ENCODE data around the gene IGLL1.

Gene IGLL1

DNA sequence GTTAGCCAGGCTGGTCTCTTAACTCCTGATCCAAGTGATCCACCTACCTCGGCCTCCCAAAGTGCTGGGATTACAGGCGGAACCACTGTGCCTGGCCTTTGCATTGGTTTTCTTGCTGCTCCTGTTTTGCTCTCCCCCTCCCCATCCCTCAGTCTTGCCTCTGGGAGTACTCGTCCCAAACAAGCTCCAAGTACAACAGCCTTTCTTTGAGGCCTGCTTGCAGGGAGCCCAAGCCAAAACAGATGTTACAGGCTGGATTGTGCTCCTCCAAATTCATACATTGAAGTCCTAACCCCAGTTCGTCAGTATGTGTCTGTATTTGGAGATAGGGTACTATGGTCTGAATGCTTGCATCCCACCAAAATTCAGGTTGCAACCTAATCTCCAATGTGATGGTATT lies 8.6 kb downstream of the IGLL1 start:
- Histone ChIP-seq H3K27ac (ENCODE audit: low read depth, low read length) (no peak overlapping the region), H3K9me2 (replicated peaks; ENCODE audit: control insufficient read depth, low read length) (no peaks in the 10 kb centered on the region), H3F3A (ENCODE audit: control insufficient read depth, insufficient read depth) (no peaks in the 10 kb centered on the region), H3K79me2 (ENCODE audit: control insufficient read depth, low read length) (no peaks in the 10 kb centered on the region), H3K27me3 (ENCODE audit: control insufficient read depth, low read length) (no peaks in the 10 kb centered on the region), H3K4me2 (ENCODE audit: low read length) (no peak overlapping the region), H3K9me3 (ENCODE audit: control insufficient read depth, insufficient read depth, low read length) (no peaks in the 10 kb centered on the region), H3K36me3 (ENCODE audit: control insufficient read depth, low read length) (no peaks in the 10 kb centered on the region), H3K4me3 (ENCODE audit: low read length) (no peak overlapping the region), H4K20me1 (ENCODE audit: control insufficient read depth, insufficient read depth, low read depth, low read length) (no peaks in the 10 kb centered on the region), H3K4me1 (ENCODE audit: control insufficient read depth, low read length) (no peaks in the 10 kb centered on the region)
- TF ChIP-seq EZH2phosphoT487 (IDR thresholded peaks at IDR 0.05; ENCODE audit: borderline replicate concordance, low read length): no peak
- TF ChIP-seq, protein P1, sequence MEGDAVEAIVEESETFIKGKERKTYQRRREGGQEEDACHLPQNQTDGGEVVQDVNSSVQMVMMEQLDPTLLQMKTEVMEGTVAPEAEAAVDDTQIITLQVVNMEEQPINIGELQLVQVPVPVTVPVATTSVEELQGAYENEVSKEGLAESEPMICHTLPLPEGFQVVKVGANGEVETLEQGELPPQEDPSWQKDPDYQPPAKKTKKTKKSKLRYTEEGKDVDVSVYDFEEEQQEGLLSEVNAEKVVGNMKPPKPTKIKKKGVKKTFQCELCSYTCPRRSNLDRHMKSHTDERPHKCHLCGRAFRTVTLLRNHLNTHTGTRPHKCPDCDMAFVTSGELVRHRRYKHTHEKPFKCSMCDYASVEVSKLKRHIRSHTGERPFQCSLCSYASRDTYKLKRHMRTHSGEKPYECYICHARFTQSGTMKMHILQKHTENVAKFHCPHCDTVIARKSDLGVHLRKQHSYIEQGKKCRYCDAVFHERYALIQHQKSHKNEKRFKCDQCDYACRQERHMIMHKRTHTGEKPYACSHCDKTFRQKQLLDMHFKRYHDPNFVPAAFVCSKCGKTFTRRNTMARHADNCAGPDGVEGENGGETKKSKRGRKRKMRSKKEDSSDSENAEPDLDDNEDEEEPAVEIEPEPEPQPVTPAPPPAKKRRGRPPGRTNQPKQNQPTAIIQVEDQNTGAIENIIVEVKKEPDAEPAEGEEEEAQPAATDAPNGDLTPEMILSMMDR (IDR thresholded peaks at IDR 0.05; ENCODE audit: low read depth, low read length, poor library complexity, severe bottlenecking): no peak

- Histone ChIP-seq H3K4me1 (ENCODE audit: control insufficient read depth, low read length) (no peaks in the 10 kb centered on the region), H3K27me3 (ENCODE audit: control insufficient read depth, low read length) (peaks cover 4% of the 10 kb centered on the region), H3K4me3 (ENCODE audit: low read length) (no peak overlapping the region), H3F3A (ENCODE audit: control insufficient read depth, insufficient read depth) (no peaks in the 10 kb centered on the region), H3K36me3 (ENCODE audit: control insufficient read depth, low read length) (no peaks in the 10 kb centered on the region), H3K9me2 (replicated peaks; ENCODE audit: control insufficient read depth, low read length) (no peaks in the 10 kb centered on the region), H3K4me2 (ENCODE audit: low read length) (no peak overlapping the region), H4K20me1 (ENCODE audit: control insufficient read depth, insufficient read depth, low read depth, low read length) (no peaks in the 10 kb centered on the region), H3K9me3 (ENCODE audit: control insufficient read depth, insufficient read depth, low read length) (no peaks in the 10 kb centered on the region), H3K27ac (ENCODE audit: low read depth, low read length) (no peak overlapping the region), H3K79me2 (ENCODE audit: control insufficient read depth, low read length) (no peaks in the 10 kb centered on the region)
- TF ChIP-seq EZH2phosphoT487 (IDR thresholded peaks at IDR 0.05; ENCODE audit: borderline replicate concordance, low read length): no peak
- TF ChIP-seq, protein P1 (IDR thresholded peaks at IDR 0.05; ENCODE audit: low read depth, low read length, poor library complexity, severe bottlenecking): no peak
These were observed 9.4 kb downstream of the IGLL1 start for GRCh38 chr22:23570681-23571080.

GRCh38 chr22:23569716-23570115 lies 10.4 kb downstream of the IGLL1 start:
- H3F3A ChIP-seq (ENCODE audit: control insufficient read depth, insufficient read depth): no peaks in the 10 kb centered on the region
- H3K9me3 ChIP-seq (ENCODE audit: control insufficient read depth, insufficient read depth, low read length): no peaks in the 10 kb centered on the region
- H3K79me2 ChIP-seq (ENCODE audit: control insufficient read depth, low read length): no peaks in the 10 kb centered on the region
- H3K4me3 ChIP-seq (ENCODE audit: low read length): no peak overlapping the region
- no peaks in the 10 kb centered on the region for H3K9me2 ChIP-seq (replicated peaks; ENCODE audit: control insufficient read depth, low read length)
- H3K4me2 ChIP-seq (ENCODE audit: low read length): no peak overlapping the region
- H3K27me3 ChIP-seq (ENCODE audit: control insufficient read depth, low read length): peaks cover 6% of the 10 kb centered on the region
- H3K27ac ChIP-seq (ENCODE audit: low read depth, low read length): no peak overlapping the region
- no peaks in the 10 kb centered on the region for H3K4me1 ChIP-seq (ENCODE audit: control insufficient read depth, low read length)
- TF ChIP-seq, protein P1 (IDR thresholded peaks at IDR 0.05; ENCODE audit: low read depth, low read length, poor library complexity, severe bottlenecking): no peak
- TF ChIP-seq EZH2phosphoT487 (IDR thresholded peaks at IDR 0.05; ENCODE audit: borderline replicate concordance, low read length): no peak
- H3K36me3 ChIP-seq (ENCODE audit: control insufficient read depth, low read length): no peaks in the 10 kb centered on the region
- H4K20me1 ChIP-seq (ENCODE audit: control insufficient read depth, insufficient read depth, low read depth, low read length): no peaks in the 10 kb centered on the region

- no peaks in the 10 kb centered on the region for H3K36me3 ChIP-seq (ENCODE audit: control insufficient read depth, low read length)
- no peaks in the 10 kb centered on the region for H4K20me1 ChIP-seq (ENCODE audit: control insufficient read depth, insufficient read depth, low read depth, low read length)
- H3K79me2 ChIP-seq (ENCODE audit: control insufficient read depth, low read length): no peaks in the 10 kb centered on the region
- no peaks in the 10 kb centered on the region for H3K4me1 ChIP-seq (ENCODE audit: control insufficient read depth, low read length)
- H3K4me3 ChIP-seq (ENCODE audit: low read length): no peak overlapping the region
- no peaks in the 10 kb centered on the region for H3K9me3 ChIP-seq (ENCODE audit: control insufficient read depth, insufficient read depth, low read length)
- H3K27me3 ChIP-seq (ENCODE audit: control insufficient read depth, low read length): peaks cover 6% of the 10 kb centered on the region
- no peak overlapping the region for H3K4me2 ChIP-seq (ENCODE audit: low read length)
- H3K27ac ChIP-seq (ENCODE audit: low read depth, low read length): no peak overlapping the region
- no peaks in the 10 kb centered on the region for H3K9me2 ChIP-seq (replicated peaks; ENCODE audit: control insufficient read depth, low read length)
- no peaks in the 10 kb centered on the region for H3F3A ChIP-seq (ENCODE audit: control insufficient read depth, insufficient read depth)
- TF ChIP-seq, protein P1 (IDR thresholded peaks at IDR 0.05; ENCODE audit: low read depth, low read length, poor library complexity, severe bottlenecking): no peak
- no peak for TF ChIP-seq EZH2phosphoT487 (IDR thresholded peaks at IDR 0.05; ENCODE audit: borderline replicate concordance, low read length)
These were observed 10.8 kb downstream of the IGLL1 start for GRCh38 chr22:23569291-23569690.

All from DOHH2 (cell line).